GM19395 (cell line): ENCODE results near the gene USP1.

Experiments used
- ATAC-seq: cut with Tn5 transposase; IDR thresholded peaks from one replicate; pipeline ENCODE4 v1.9.1; 2021; ENCODE audit warnings: mild to moderate bottlenecking, moderate library complexity; ENCODE audit not compliant: unreplicated experiment

The USP1 gene

GRCh38 chr1:62426237-62426636 lies 10.6 kb upstream of the USP1 start:
- no peak for ATAC-seq

- ATAC-seq, result no peak
Observed at GRCh38 chr1:62426794-62427193, 10.1 kb upstream of the USP1 start.

- no peak for ATAC-seq
Observed at GRCh38 chr1:62428351-62428750, 8.5 kb upstream of the USP1 start.

GRCh38 chr1:62429581-62429980 lies 7.3 kb upstream of the USP1 start:
- no peak for ATAC-seq

- ATAC-seq, result no peak
Observed at GRCh38 chr1:62433861-62434617, 2.8 kb upstream of the USP1 start.

GRCh38 chr1:62434618-62435001 lies 2.2 kb upstream of the USP1 start:
- ATAC-seq, result no peak

- ATAC-seq, result no peak
Observed at GRCh38 chr1:62435231-62436038, 1.4 kb upstream of the USP1 start.

- no peak for ATAC-seq
Observed at GRCh38 chr1:62436039-62436465, 797 bp upstream of the USP1 start.

- ATAC-seq, result no peak
Observed at GRCh38 chr1:62437273-62437940, 558 bp downstream of the USP1 start.

GRCh38 chr1:62438163-62438562 lies 1.3 kb downstream of the USP1 start:
- ATAC-seq, result no peak

- no peak for ATAC-seq
Observed at GRCh38 chr1:62439652-62440371, 3.0 kb downstream of the USP1 start.

GRCh38 chr1:62444701-62445100 lies 7.9 kb downstream of the USP1 start:
- ATAC-seq, result no peak

- no peak for ATAC-seq
Observed at GRCh38 chr1:62448221-62448933, 11.5 kb downstream of the USP1 start.

GRCh38 chr1:62450301-62450700 lies 13.5 kb downstream of the USP1 start:
- no peak for ATAC-seq

- ATAC-seq, result no peak
Observed at GRCh38 chr1:62452951-62453350, 16.1 kb downstream of the USP1 start.

GRCh38 chr1:62457955-62458354 lies 21.1 kb downstream of the USP1 start:
- ATAC-seq, result no peak

GRCh38 chr1:62462370-62462769 lies 25.5 kb downstream of the USP1 start:
- no peak for ATAC-seq

GRCh38 chr1:62467092-62467491 lies 30.2 kb downstream of the USP1 start:
- no peak for ATAC-seq

GRCh38 chr1:62476525-62477219 lies 39.8 kb downstream of the USP1 start:
- no peak for ATAC-seq

- no peak for ATAC-seq
Observed at GRCh38 chr1:62481681-62482080, 44.8 kb downstream of the USP1 start.
